GM23338 (cell line): ENCODE data around the gene POLQ. TPM values are rescaled to one million over a fixed set of nuclear protein-coding genes. Genes with fewer than 3 reads are reported as not detected.

Source experiments
- ATAC-seq: fragments of 200-7000 bp; cut with Tn5 transposase; 3 replicates; pipeline ENCODE4 v1.9.1; 2020
- DNase-seq: peaks from one replicate; pipeline ENCODE4 v3.0.0-alpha.2; 2015; ENCODE audit warnings: low spot score
- H2AFZ ChIP-seq: fragments of 200-600 bp; sonication (generic); 2 replicates; pipeline ENCODE4 v1.8.0; 2016; ENCODE audit warnings: antibody characterized with exemption, mild to moderate bottlenecking, moderate library complexity
- H3F3A ChIP-seq: fragments of 200-600 bp; sonication (generic); replicated peaks from 2 replicates; pipeline ENCODE4 v1.8.0; 2017; ENCODE audit warnings: antibody characterized with exemption, mixed run types, low read depth
- H3K27ac ChIP-seq: fragments of 200-600 bp; sonication (generic); 2 replicates; pipeline ENCODE4 v1.6.1; 2016; ENCODE audit warnings: low read depth
- H3K27me3 ChIP-seq: fragments of 200-600 bp; sonication (generic); 2 replicates; pipeline ENCODE4 v1.8.0; 2016; ENCODE audit warnings: mild to moderate bottlenecking, mixed run types, moderate library complexity; ENCODE audit not compliant: insufficient read depth
- H3K36me3 ChIP-seq: fragments of 200-600 bp; sonication (generic); 2 replicates; pipeline ENCODE4 v1.8.0; 2016; ENCODE audit warnings: mild to moderate bottlenecking; ENCODE audit not compliant: insufficient read depth
- H3K4me1 ChIP-seq: fragments of 200-600 bp; sonication (generic); 2 replicates; pipeline ENCODE4 v1.8.0; 2016; ENCODE audit warnings: mild to moderate bottlenecking, moderate library complexity; ENCODE audit not compliant: insufficient read depth
- H3K4me2 ChIP-seq: fragments of 200-600 bp; sonication (generic); 2 replicates; pipeline ENCODE4 v1.7.1; 2017; ENCODE audit warnings: mixed run types
- H3K4me3 ChIP-seq: fragments of 200-600 bp; sonication (generic); 2 replicates; pipeline ENCODE4 v1.6.1; 2016; ENCODE audit warnings: mixed run types
- H3K79me2 ChIP-seq: fragments of 200-600 bp; sonication (generic); replicated peaks from 2 replicates; pipeline ENCODE4 v1.8.0; 2017; ENCODE audit warnings: mild to moderate bottlenecking; ENCODE audit not compliant: insufficient read depth
- H3K9me2 ChIP-seq: fragments of 200-600 bp; sonication (generic); 2 replicates; pipeline ENCODE4 v1.8.0; 2017; ENCODE audit not compliant: insufficient read depth
- H4K20me1 ChIP-seq: fragments of 200-600 bp; sonication (generic); replicated peaks from 2 replicates; pipeline ENCODE4 v1.8.0; 2017; ENCODE audit warnings: mild to moderate bottlenecking; ENCODE audit not compliant: insufficient read depth
- H3K27ac Mint-ChIP-seq: 2 replicates; pipeline ENCODE4 v1.8.0; 2020; ENCODE audit warnings: inconsistent platforms, mild to moderate bottlenecking, moderate library complexity, mixed read lengths
- H3K27me3 Mint-ChIP-seq: 3 replicates; pipeline ENCODE4 v1.8.0; 2022; ENCODE audit warnings: low read depth, mild to moderate bottlenecking, moderate library complexity, mixed read lengths, inconsistent platforms; ENCODE audit not compliant: insufficient read depth, poor library complexity
- H3K36me3 Mint-ChIP-seq: 3 replicates; pipeline ENCODE4 v1.8.0; 2021; ENCODE audit warnings: low read depth, mild to moderate bottlenecking, inconsistent platforms, moderate library complexity, mixed read lengths
- H3K4me1 Mint-ChIP-seq: 3 replicates; pipeline ENCODE4 v1.8.0; 2020; ENCODE audit warnings: mild to moderate bottlenecking, inconsistent platforms, mixed read lengths
- H3K4me3 Mint-ChIP-seq: 3 replicates; pipeline ENCODE4 v1.8.0; 2021; ENCODE audit warnings: moderate library complexity, mild to moderate bottlenecking, inconsistent platforms, mixed read lengths
- H3K9me3 Mint-ChIP-seq: 3 replicates; pipeline ENCODE4 v1.8.0; 2020; ENCODE audit warnings: moderate library complexity, mild to moderate bottlenecking, inconsistent platforms, mixed read lengths
- CREB1 ChIP-seq: fragments of 250-450 bp; sonication (Bioruptor Pico); IDR thresholded peaks from 2 replicates; pipeline ENCODE4 v1.5.0; 2020; ENCODE audit warnings: low read depth, mild to moderate bottlenecking, moderate library complexity
- CTCF ChIP-seq, 2 experiments: fragments of 200-600 bp in 1 of 2; sonication (generic) in 1 of 2; conservative IDR thresholded peaks; 2 replicates each; pipeline versions ENCODE4 v1.5.1 to v1.6.1; 2016 to 2017; ENCODE audit warnings: antibody characterized with exemption in 2 of 2, low read depth in 2 of 2, mild to moderate bottlenecking in 2 of 2, moderate library complexity in 1 of 2
- ETS1 ChIP-seq: IDR thresholded peaks from 2 replicates; pipeline ENCODE4 v1.6.1; 2016; ENCODE audit warnings: antibody characterized with exemption
- EZH2 ChIP-seq: fragments of 200-600 bp; sonication (generic); IDR thresholded peaks from one replicate; pipeline ENCODE4 v1.8.0; 2017; ENCODE audit warnings: antibody characterized with exemption, mild to moderate bottlenecking, low read depth; ENCODE audit not compliant: unreplicated experiment
- EZH2phosphoT487 ChIP-seq: fragments of 200-600 bp; sonication (generic); IDR thresholded peaks from one replicate; pipeline ENCODE4 v1.8.1; 2018; ENCODE audit warnings: antibody characterized with exemption; ENCODE audit not compliant: unreplicated experiment
- JUNB ChIP-seq: IDR thresholded peaks from one replicate; pipeline ENCODE4 v1.6.1; 2016; ENCODE audit warnings: antibody characterized with exemption; ENCODE audit not compliant: unreplicated experiment
- NANOG ChIP-seq: IDR thresholded peaks from 2 replicates; pipeline ENCODE4 v1.6.1; 2016; ENCODE audit warnings: antibody characterized with exemption, borderline replicate concordance
- POLR2AphosphoS5 ChIP-seq: IDR thresholded peaks from 2 replicates; pipeline ENCODE4 v1.6.1; 2016; ENCODE audit warnings: antibody characterized with exemption, low read depth
- REST ChIP-seq: IDR thresholded peaks from one replicate; pipeline ENCODE4 v1.6.1; 2018; ENCODE audit warnings: antibody characterized with exemption; ENCODE audit not compliant: unreplicated experiment
- STAT1 ChIP-seq: IDR thresholded peaks from one replicate; pipeline ENCODE4 v1.6.1; 2016; ENCODE audit warnings: antibody characterized with exemption; ENCODE audit not compliant: unreplicated experiment
- ZNF114 ChIP-seq: fragments of 250-450 bp; sonication (Bioruptor Pico); IDR thresholded peaks from 2 replicates; pipeline ENCODE4 v1.5.0; 2020; ENCODE audit warnings: mild to moderate bottlenecking, moderate library complexity
- ZNF331 ChIP-seq: fragments of 250-450 bp; sonication (Bioruptor Pico); IDR thresholded peaks from 2 replicates; pipeline ENCODE4 v1.5.0; 2020; ENCODE audit warnings: low read depth, mild to moderate bottlenecking, moderate library complexity
- ZNF462 ChIP-seq: fragments of 250-450 bp; sonication (Bioruptor Pico); IDR thresholded peaks from 2 replicates; pipeline ENCODE4 v1.5.0; 2020; ENCODE audit warnings: mild to moderate bottlenecking, moderate library complexity
- polyA plus RNA-seq: library from polyadenylated mRNA; unstranded; fragments of >200 nt; fragmentation: Nextera tagmentation; extraction: Ambion mirVana; gene quantifications from 2 replicates; pipeline ENCODE4 v1.2.1, GENCODE V29; 2016
- total RNA-seq: library from RNA; depleted of rRNA; stranded (reverse); fragments of >200 nt; shearing (Covaris generic); gene quantifications from 2 replicates; pipeline ENCODE4 v1.2.3, GENCODE V29; 2014

POLQ gene
- total and polyA plus RNA-seq, 2 experiments from 2014 or later = 6.9 to 20.6 TPM

GRCh38 chr3:121405631-121406030 lies 140.2 kb downstream of the POLQ start:
- TF ChIP-seq ZNF331 (CRISPR knock-in tag) (no peak), EZH2phosphoT487 (no peak), CTCF (conservative IDR thresholded peaks at IDR 0.05; ENCODE audit: low read depth in 2 of 2) (no peak), POLR2AphosphoS5 (no peak), STAT1 (no peak), ETS1 (no peak), JUNB (no peak), REST (no peak), ZNF462 (CRISPR knock-in tag) (no peak), ZNF114 (no peak), EZH2 (no peak), CREB1 (no peak), NANOG (no peak)
- no peak overlapping the region for H3K27ac Mint-ChIP-seq
- H3K27ac ChIP-seq = no peak overlapping the region
- H3K4me3 ChIP-seq = no peak overlapping the region
- DNase-seq (no peak), ATAC-seq (no peak)
- H3K36me3 Mint-ChIP-seq = no peaks in the 10 kb centered on the region
- H3K27me3 Mint-ChIP-seq = no peaks in the 10 kb centered on the region
- no peaks in the 10 kb centered on the region for H3K9me3 Mint-ChIP-seq
- no peaks in the 10 kb centered on the region for H3K36me3 ChIP-seq
- H3K4me2 ChIP-seq = no peak overlapping the region
- no peaks in the 10 kb centered on the region for H3K27me3 ChIP-seq
- H3K4me1 Mint-ChIP-seq = no peaks in the 10 kb centered on the region
- no peak overlapping the region for H2AFZ ChIP-seq
- no peaks in the 10 kb centered on the region for H3F3A ChIP-seq
- no peaks in the 10 kb centered on the region for H3K79me2 ChIP-seq
- H3K4me1 ChIP-seq = no peaks in the 10 kb centered on the region
- 0 out of 2 replicates have a peak, but pooled peaks cover 3% of the 10 kb centered on the region for H4K20me1 ChIP-seq
- H3K9me2 ChIP-seq = no peaks in the 10 kb centered on the region
- H3K4me3 Mint-ChIP-seq = no peak overlapping the region
